ENCODE measurements around the gene ITGAD. TPM values are rescaled to one million over a fixed set of nuclear protein-coding genes. Genes with fewer than 3 reads are reported as not detected.

The ITGAD gene
- total and polyA plus RNA-seq, 2 of the 8 experiments (the other 6 are each of a cell fraction or from before 2014, with no cell fraction given): 0.06 TPM; not detected in 1

DNA sequence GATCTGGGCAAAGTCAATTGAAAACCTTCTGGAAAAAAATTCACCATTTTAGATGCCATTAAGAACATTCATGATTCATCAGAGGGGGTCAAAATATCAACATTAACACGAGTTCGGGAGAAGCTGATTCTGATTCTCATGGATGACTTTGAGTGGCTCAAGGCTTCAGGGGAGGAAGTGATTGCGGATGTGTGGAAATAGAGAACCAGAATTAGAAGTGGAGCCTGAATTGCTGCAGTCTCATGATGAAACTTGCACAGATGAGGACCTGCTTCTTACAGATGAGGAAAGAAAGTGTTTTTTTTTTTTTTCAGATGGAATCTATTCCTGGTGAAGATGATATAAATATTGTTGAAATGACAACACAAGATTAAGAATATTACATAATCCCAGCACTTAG is 25.3 kb upstream of the ITGAD start:
- no peak overlapping the region for H3K4me3 ChIP-seq (ENCODE audit: extremely low read depth in 1 of 4, insufficient read depth in 2 of 4, low read depth in 3 of 4, low read length in 4 of 4)
- H3K36me3 ChIP-seq (ENCODE audit: control insufficient read depth in 2 of 4, insufficient read depth in 4 of 4, low read length in 3 of 4): no peaks in the 10 kb centered on the region
- no peak overlapping the region for H3K18ac ChIP-seq (ENCODE audit: extremely low read depth, low read length)
- ChIA-PET POLR2A (ENCODE audit: partially characterized antibody) (no interaction called here), CTCF (ENCODE audit: partially characterized antibody) (interaction anchor here (0.8 to 2.2 kb wide), 3 partner anchors 11 to 16 kb away, joined by 3 to 6 read pairs (median 4); no protein-coding TSS in a partner anchor)
- H3K9me3 ChIP-seq (ENCODE audit: insufficient read depth in 2 of 2, low read depth in 1 of 2, low read length in 1 of 2): no peaks in the 10 kb centered on the region
- no peak overlapping the region for H3K9ac ChIP-seq (replicated peaks in 1 of 4; ENCODE audit: extremely low read depth in 1 of 4, low read depth in 3 of 4, low read length in 3 of 4)
- H4K8ac ChIP-seq (ENCODE audit: extremely low read depth, insufficient read depth, low read length): no peak overlapping the region
- no peaks in the 10 kb centered on the region for H3K79me2 ChIP-seq (ENCODE audit: control insufficient read depth in 1 of 2, insufficient read depth in 2 of 2, low read length in 2 of 2)
- H4K5ac ChIP-seq (ENCODE audit: insufficient read length, low read depth, low read length): no peak overlapping the region
- H2BK20ac ChIP-seq (ENCODE audit: low read length): no peak overlapping the region
- H2BK15ac ChIP-seq (ENCODE audit: low read length): no peak overlapping the region
- H3K23me2 ChIP-seq (ENCODE audit: low read depth, low read length): no peaks in the 10 kb centered on the region
- no peak overlapping the region for H2AK5ac ChIP-seq (ENCODE audit: low read depth, low read length)
- no peak overlapping the region for H2AFZ ChIP-seq (ENCODE audit: low read length)
- H4K20me1 ChIP-seq (replicated peaks in 1 of 2; ENCODE audit: control insufficient read depth in 1 of 2, insufficient read depth in 2 of 2, low read length in 2 of 2): no peaks in the 10 kb centered on the region
- H4K91ac ChIP-seq (replicated peaks; ENCODE audit: insufficient read length, low read length): no peak overlapping the region
- H3K4ac ChIP-seq (replicated peaks; ENCODE audit: insufficient read length, low read depth, low read length): no peak overlapping the region
- no peak overlapping the region for H3K4me2 ChIP-seq (ENCODE audit: insufficient read depth in 1 of 2, low read depth in 2 of 2, low read length in 2 of 2)
- no peaks in the 10 kb centered on the region for H3K79me1 ChIP-seq (ENCODE audit: low read depth, low read length)
- no peak overlapping the region for H3K14ac ChIP-seq (ENCODE audit: insufficient read length)
- H2BK12ac ChIP-seq (ENCODE audit: low read depth, low read length): no peak overlapping the region
- H3K27ac ChIP-seq (ENCODE audit: low read depth, low read length): no peak overlapping the region
- no peak overlapping the region for H3K56ac ChIP-seq (replicated peaks; ENCODE audit: insufficient read length, low read depth, low read length)
- H3K23ac ChIP-seq (ENCODE audit: insufficient read length): no peak overlapping the region
- H2BK5ac ChIP-seq (ENCODE audit: low read depth, low read length): no peak overlapping the region
- 97% methylated on average over 3 of the region's 3 CpGs; no CpG with 5 or more reads in 1 of the 2 experiments for WGBS, 2 experiments (ENCODE audit: extremely low coverage in 1 of 2, insufficient coverage in 1 of 2, insufficient read length in 1 of 2, insufficient replicate concordance in 2 of 2, low coverage in 1 of 2, low lambda C conversion rate in 2 of 2, missing lambda C conversion rate in 1 of 2)
- H2BK120ac ChIP-seq (replicated peaks; ENCODE audit: low read depth, low read length): no peak overlapping the region
- DNase-seq (ENCODE audit: low read depth in 1 of 2, low spot score in 2 of 2): no peak
- H3K27me3 ChIP-seq (replicated peaks in 1 of 4; ENCODE audit: control insufficient read depth in 3 of 4, extremely low read depth in 1 of 4, insufficient read depth in 3 of 4, low read length in 3 of 4): no peaks in the 10 kb centered on the region; a peak in 1 of 7 replicates
- no peak for FAIRE-seq
- H3K4me1 ChIP-seq (replicated peaks in 1 of 4; ENCODE audit: control insufficient read depth in 3 of 4, insufficient read depth in 4 of 4, low read length in 3 of 4): no peaks in the 10 kb centered on the region
- TF ChIP-seq SIX5 (IDR thresholded peaks at IDR 0.05; ENCODE audit: low read depth, low read length) (no peak), SP4 (IDR thresholded peaks at IDR 0.05; ENCODE audit: low read length) (no peak), GTF2F1 (IDR thresholded peaks at IDR 0.05; ENCODE audit: borderline replicate concordance, low read depth, low read length) (no peak), JUND (IDR thresholded peaks at IDR 0.05; ENCODE audit: low read length) (no peak), TAF1 (IDR thresholded peaks at IDR 0.05; ENCODE audit: low read depth, low read length) (no peak), ZNF274 (IDR thresholded peaks at IDR 0.05; ENCODE audit: borderline replicate concordance, extremely low read depth, low read length) (no peak)
- TF ChIP-seq, protein P1, sequence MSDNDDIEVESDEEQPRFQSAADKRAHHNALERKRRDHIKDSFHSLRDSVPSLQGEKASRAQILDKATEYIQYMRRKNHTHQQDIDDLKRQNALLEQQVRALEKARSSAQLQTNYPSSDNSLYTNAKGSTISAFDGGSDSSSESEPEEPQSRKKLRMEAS (IDR thresholded peaks at IDR 0.05): no peak
- TF ChIP-seq, protein P2, sequence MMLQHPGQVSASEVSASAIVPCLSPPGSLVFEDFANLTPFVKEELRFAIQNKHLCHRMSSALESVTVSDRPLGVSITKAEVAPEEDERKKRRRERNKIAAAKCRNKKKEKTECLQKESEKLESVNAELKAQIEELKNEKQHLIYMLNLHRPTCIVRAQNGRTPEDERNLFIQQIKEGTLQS (IDR thresholded peaks at IDR 0.05; ENCODE audit: insufficient read depth, low read depth, low read length): no peak

All from H1 (cell line).